Endothelial cell of umbilical vein (primary cell): ENCODE data around the gene KRTAP9-9. TPM values are rescaled to one million over a fixed set of nuclear protein-coding genes. Genes with fewer than 3 reads are reported as not detected.

Experiments used
- BruUV-seq: library from RNA; stranded (reverse); fragments of 400-500 nt; replicated peaks from 2 replicates; lab custom pipeline; 2021; lab: Mats Ljungman, UMichigan
- CTCF ChIA-PET: fragments of 300-600, 350-600 bp; sonication (Branson Sonifier 250); formaldehyde crosslinking; loops from one replicate; lab custom pipeline; 2021; ENCODE audit warnings: antibody characterized with exemption, inconsistent platforms; lab: Charles Lee
- POLR2A ChIA-PET: fragments of 300-600, 350-600 bp; sonication (Branson Sonifier 250); formaldehyde crosslinking; loops from one replicate; lab custom pipeline; 2021; ENCODE audit warnings: antibody characterized with exemption, inconsistent platforms; lab: Charles Lee
- DNase-seq: peaks from one replicate; pipeline ENCODE4 v3.0.0-alpha.2; 2011; ENCODE audit warnings: low read depth, low spot score
- FAIRE-seq: peaks from 2 replicates; lab custom pipeline; 2011; peaks lifted over from hg19 to GRCh38; lab: Jason Lieb, UNC
- H2AFZ ChIP-seq: 2 replicates; pipeline ENCODE4 v1.6.0; 2012; ENCODE audit warnings: low read depth, low read length, control low read depth, inconsistent platforms
- H3K27ac ChIP-seq: 2 replicates; pipeline ENCODE4 v1.5.1; 2011; ENCODE audit warnings: low read depth, mild to moderate bottlenecking, control low read depth, low read length, moderate library complexity; ENCODE audit not compliant: insufficient read depth
- H3K27me3 ChIP-seq, 2 experiments: 2 replicates each; pipeline versions ENCODE4 v1.6.0 to v1.6.1; 2011; ENCODE audit warnings: low read length in 2 of 2, mixed read lengths in 1 of 2; ENCODE audit not compliant: control insufficient read depth in 2 of 2, insufficient read depth in 2 of 2
- H3K36me3 ChIP-seq, 2 experiments: 2 replicates in 1 of 2; 3 replicates in 1 of 2; pipeline ENCODE4 v1.5.1; 2011; ENCODE audit warnings: low read length in 2 of 2, mild to moderate bottlenecking in 1 of 2, moderate library complexity in 1 of 2; ENCODE audit not compliant: control insufficient read depth in 2 of 2, insufficient read depth in 2 of 2; ENCODE audit errors: extremely low read depth in 1 of 2
- H3K4me1 ChIP-seq: 3 replicates; pipeline ENCODE4 v1.5.1; 2011; ENCODE audit warnings: mild to moderate bottlenecking, low read length; ENCODE audit not compliant: control insufficient read depth, insufficient read depth; ENCODE audit errors: extremely low read depth
- H3K4me2 ChIP-seq: 2 replicates; pipeline ENCODE4 v1.6.1; 2011; ENCODE audit warnings: low read length, control low read depth, mixed read lengths; ENCODE audit not compliant: insufficient read depth
- H3K4me3 ChIP-seq, 3 experiments: fragments of 200-600 bp in 1 of 3; sonication (generic), shearing (Covaris generic) in 1 of 3; replicated peaks in 1 of 3; 2 replicates each; pipeline ENCODE4 v1.5.1; 2011 to 2016; ENCODE audit warnings: control low read depth in 3 of 3, low read length in 3 of 3, mild to moderate bottlenecking in 2 of 3, inconsistent platforms in 1 of 3, low read depth in 1 of 3, moderate library complexity in 1 of 3; ENCODE audit not compliant: insufficient read depth in 1 of 3
- H3K79me2 ChIP-seq: 2 replicates; pipeline ENCODE4 v1.6.0; 2012; ENCODE audit warnings: low read length, inconsistent platforms; ENCODE audit not compliant: control insufficient read depth, insufficient read depth
- H3K9ac ChIP-seq: replicated peaks from 2 replicates; pipeline ENCODE3; 2011; ENCODE audit warnings: low read length, control low read depth; ENCODE audit not compliant: insufficient read depth; ENCODE audit errors: extremely low read depth
- H3K9me1 ChIP-seq: replicated peaks from 3 replicates; pipeline ENCODE4 v1.6.0; 2011; ENCODE audit warnings: mild to moderate bottlenecking, low read length; ENCODE audit not compliant: control insufficient read depth, insufficient read depth; ENCODE audit errors: extremely low read depth
- H3K9me3 ChIP-seq: replicated peaks from 2 replicates; pipeline ENCODE4 v1.5.1; 2012; ENCODE audit warnings: low read length, inconsistent platforms; ENCODE audit not compliant: control insufficient read depth, insufficient read depth
- H4K20me1 ChIP-seq: replicated peaks from 2 replicates; pipeline ENCODE3; 2011; ENCODE audit warnings: mild to moderate bottlenecking, low read length; ENCODE audit not compliant: control insufficient read depth, insufficient read depth; ENCODE audit errors: extremely low read depth
- CTCF ChIP-seq, 2 donors: IDR thresholded peaks; 1 replicate in 1 of 2; 2 replicates in 1 of 2; pipeline ENCODE4 v1.5.1; 2011; ENCODE audit warnings: low read length in 2 of 2, mild to moderate bottlenecking in 2 of 2, moderate library complexity in 2 of 2, control low read depth in 1 of 2, inconsistent platforms in 1 of 2, low read depth in 1 of 2; ENCODE audit not compliant: insufficient read depth in 1 of 2; ENCODE audit errors: extremely low read depth in 1 of 2
- EZH2 ChIP-seq: IDR thresholded peaks from 2 replicates; pipeline ENCODE4 v1.6.1; 2012; ENCODE audit warnings: borderline replicate concordance, low read depth, mild to moderate bottlenecking, moderate library complexity, low read length, inconsistent platforms; ENCODE audit not compliant: severe bottlenecking
- FOS ChIP-seq: IDR thresholded peaks from 2 replicates; pipeline ENCODE4 v1.6.1; 2011; ENCODE audit warnings: mild to moderate bottlenecking, low read length, moderate library complexity, borderline replicate concordance; ENCODE audit not compliant: insufficient read depth
- GATA2 ChIP-seq: IDR thresholded peaks from 2 replicates; pipeline ENCODE4 v1.7.0; 2011; ENCODE audit warnings: low read depth, mild to moderate bottlenecking, moderate library complexity, mixed read lengths, low read length; ENCODE audit not compliant: insufficient read length, insufficient read depth
- JUN ChIP-seq: IDR thresholded peaks from 2 replicates; pipeline ENCODE4 v1.6.1; 2011; ENCODE audit warnings: borderline replicate concordance, low read depth; ENCODE audit not compliant: insufficient read length, insufficient read depth
- MAX ChIP-seq: IDR thresholded peaks from 2 replicates; pipeline ENCODE4 v1.6.1; 2011; ENCODE audit not compliant: insufficient read depth, insufficient read length
- MYC ChIP-seq: IDR thresholded peaks from one replicate; pipeline ENCODE4 v1.6.1; 2011; ENCODE audit warnings: mild to moderate bottlenecking, low read depth, low read length
- POLR2A ChIP-seq: IDR thresholded peaks from 2 replicates; pipeline ENCODE4 v1.6.1; 2012; ENCODE audit warnings: low read depth, mild to moderate bottlenecking, control low read depth, low read length
- POLR2AphosphoS5 ChIP-seq: IDR thresholded peaks from 2 replicates; pipeline ENCODE4 v1.6.1; 2012; ENCODE audit warnings: low read depth, mild to moderate bottlenecking, control low read depth, low read length, moderate library complexity; ENCODE audit not compliant: insufficient read depth
- dilution Hi-C: fragments of 300-500 bp; cut with MboI; formaldehyde crosslinking; loops from one replicate; pipeline ENCODE4 v1.15.0; 2019; ENCODE audit warnings: low sequenced_read_pairs; ENCODE audit not compliant: extremely low pct_ligation_motif_present
- intact Hi-C: fragments of 100-400 bp; cut with micrococcal nuclease; formaldehyde crosslinking; loops from one replicate; pipeline ENCODE4 v1.10.0; 2022
- polyA plus RNA-seq, 4 experiments: library from polyadenylated mRNA; depleted of rRNA in 3 of 4; stranded (reverse) in 3 of 4; unstranded in 1 of 4; fragments of >200 nt; gene quantifications; 2 replicates each; pipeline versions ENCODE4 v1.2.1 to v1.2.3, GENCODE V29; 2011 to 2012; ENCODE audit warnings: missing spikeins in 1 of 4
- total RNA-seq: library from RNA; stranded (reverse); gene quantifications from 2 replicates; pipeline ENCODE4 v1.2.3, GENCODE V29; 2021

KRTAP9-9 gene
- total and polyA plus RNA-seq, 2 donors (not counting 3 experiments of a cell fraction or from before 2014, with no cell fraction given): not detected

- no TSS peak for BruUV-seq
- H3K4me3 ChIP-seq: no peak overlapping the region
- H3K79me2 ChIP-seq: no peaks in the 10 kb centered on the region
- H4K20me1 ChIP-seq: no peaks in the 10 kb centered on the region
- ChIA-PET POLR2A (no interaction called here), CTCF (interaction anchor here (0.8 kb wide), 1 partner anchor 28 kb away, joined by 3 read pairs; no protein-coding TSS in a partner anchor)
- FAIRE-seq (no peak), DNase-seq (no peak)
- H2AFZ ChIP-seq: no peak overlapping the region
- H3K9me1 ChIP-seq: no peaks in the 10 kb centered on the region
- intact Hi-C loops: no loop called here
- H3K9ac ChIP-seq: no peak overlapping the region
- TF ChIP-seq POLR2AphosphoS5 (no peak), MYC (no peak), EZH2 (no peak), JUN (no peak), CTCF (IDR thresholded peaks at IDR 0.05; ENCODE audit: extremely low read depth in 1 of 2, insufficient read depth in 1 of 2, low read depth in 1 of 2, low read length in 2 of 2) (no peak), POLR2A (no peak), FOS (no peak), GATA2 (no peak), MAX (no peak)
- dilution Hi-C loops: no loop called here
- H3K4me2 ChIP-seq: no peak overlapping the region
- no peaks in the 10 kb centered on the region for H3K9me3 ChIP-seq
- no peak overlapping the region for H3K27ac ChIP-seq
- H3K36me3 ChIP-seq: no peaks in the 10 kb centered on the region
- H3K27me3 ChIP-seq: no peaks in the 10 kb centered on the region
- H3K4me1 ChIP-seq: no peaks in the 10 kb centered on the region
Observed at GRCh38 chr17:41294016-41294415, 38.8 kb downstream of the KRTAP9-9 start.
